ENCODE measurements around the gene MYH16. TPM values are rescaled to one million over a fixed set of nuclear protein-coding genes. Genes with fewer than 3 reads are reported as not detected.
A peak's percentile ranks its signal among the peaks of the same experiment; 100 is the strongest.

Gene MYH16
- total and polyA plus RNA-seq, 2 experiments from 2014 or later, result not detected

- H3K27me3 Mint-ChIP-seq (ENCODE audit: insufficient read depth, low read depth, poor library complexity), result no peaks in the 10 kb centered on the region
- no peak overlapping the region for H3K4me3 Mint-ChIP-seq
- H2AFZ ChIP-seq, result no peak overlapping the region
- TF ChIP-seq NANOG (IDR thresholded peaks at IDR 0.05; ENCODE audit: borderline replicate concordance) (no peak), POLR2AphosphoS5 (IDR thresholded peaks at IDR 0.05; ENCODE audit: low read depth) (no peak), REST (IDR thresholded peaks at IDR 0.05; ENCODE audit: unreplicated experiment) (no peak), ZNF331 (CRISPR knock-in tag; IDR thresholded peaks at IDR 0.05; ENCODE audit: low read depth) (no peak)
- DNase-seq (ENCODE audit: low spot score), result no peak
- peaks cover 10% of the 10 kb centered on the region; the same call in 2 of the 3 replicates for H3K4me1 Mint-ChIP-seq
- H3K27ac ChIP-seq (ENCODE audit: low read depth), result no peak overlapping the region
- H3K4me1 ChIP-seq (ENCODE audit: insufficient read depth), result no peaks in the 10 kb centered on the region
- no peaks in the 10 kb centered on the region for H4K20me1 ChIP-seq (replicated peaks; ENCODE audit: insufficient read depth)
- H3K9me3 Mint-ChIP-seq, result no peaks in the 10 kb centered on the region
- no peaks in the 10 kb centered on the region for H3F3A ChIP-seq (replicated peaks; ENCODE audit: low read depth)
- H3K27me3 ChIP-seq (ENCODE audit: insufficient read depth), result no peaks in the 10 kb centered on the region
- no peaks in the 10 kb centered on the region for H3K36me3 ChIP-seq (ENCODE audit: insufficient read depth)
- H3K9me2 ChIP-seq (ENCODE audit: insufficient read depth), result no peaks in the 10 kb centered on the region
- no peaks in the 10 kb centered on the region for H3K36me3 Mint-ChIP-seq (ENCODE audit: low read depth)
- H3K4me3 ChIP-seq, result no peak overlapping the region
- H3K4me2 ChIP-seq, result no peak overlapping the region
- no peaks in the 10 kb centered on the region for H3K79me2 ChIP-seq (replicated peaks; ENCODE audit: insufficient read depth)
- ATAC-seq, result no peak
- no peak overlapping the region for H3K27ac Mint-ChIP-seq
Observed at GRCh38 chr7:99249985-99250575, 22.6 kb upstream of the MYH16 start.

- Histone ChIP-seq H3K27me3 (ENCODE audit: insufficient read depth) (no peaks in the 10 kb centered on the region), H3K36me3 (ENCODE audit: insufficient read depth) (no peaks in the 10 kb centered on the region), H4K20me1 (replicated peaks; ENCODE audit: insufficient read depth) (no peaks in the 10 kb centered on the region), H3K9me2 (ENCODE audit: insufficient read depth) (no peaks in the 10 kb centered on the region), H3K79me2 (replicated peaks; ENCODE audit: insufficient read depth) (no peaks in the 10 kb centered on the region), H2AFZ (peak overlapping the region; percentile 40; the same call in 1 of the 2 replicates), H3K4me2 (no peak overlapping the region; the same call in 1 of the 2 replicates), H3F3A (replicated peaks; ENCODE audit: low read depth) (no peaks in the 10 kb centered on the region), H3K4me3 (no peak overlapping the region), H3K27ac (ENCODE audit: low read depth) (no peak overlapping the region), H3K4me1 (ENCODE audit: insufficient read depth) (no peaks in the 10 kb centered on the region)
- no peak overlapping the region for H3K4me3 Mint-ChIP-seq
- no peaks in the 10 kb centered on the region for H3K9me3 Mint-ChIP-seq
- DNase-seq (ENCODE audit: low spot score) (peak; percentile 50), ATAC-seq (peak; percentile 83)
- no peak overlapping the region for H3K27ac Mint-ChIP-seq
- peaks cover 10% of the 10 kb centered on the region; the same call in 2 of the 3 replicates for H3K4me1 Mint-ChIP-seq
- H3K27me3 Mint-ChIP-seq (ENCODE audit: insufficient read depth, low read depth, poor library complexity), result no peaks in the 10 kb centered on the region
- no peaks in the 10 kb centered on the region for H3K36me3 Mint-ChIP-seq (ENCODE audit: low read depth)
- no peak for TF ChIP-seq NANOG (IDR thresholded peaks at IDR 0.05; ENCODE audit: borderline replicate concordance)
- TF ChIP-seq REST (IDR thresholded peaks at IDR 0.05; ENCODE audit: unreplicated experiment), result no peak
- no peak for TF ChIP-seq STAT1 (IDR thresholded peaks at IDR 0.05; ENCODE audit: unreplicated experiment)
- TF ChIP-seq ZNF462 (CRISPR knock-in tag; IDR thresholded peaks at IDR 0.05), result no peak
Observed at GRCh38 chr7:99252166-99252895, 20.3 kb upstream of the MYH16 start.
